ENCODE measurements around the gene AP1B1.

The AP1B1 gene

GRCh38 chr22:29314537-29315285 is 73.7 kb downstream of the AP1B1 start:
- no peak for DNase-seq

- no peak for DNase-seq
Measured at GRCh38 chr22:29313576-29314466, 74.5 kb downstream of the AP1B1 start.

- peak in 23 of 51 donors; percentile 16 to 69 (median 49) for DNase-seq
Measured at GRCh38 chr22:29313126-29313575, 75.2 kb downstream of the AP1B1 start.

DNA sequence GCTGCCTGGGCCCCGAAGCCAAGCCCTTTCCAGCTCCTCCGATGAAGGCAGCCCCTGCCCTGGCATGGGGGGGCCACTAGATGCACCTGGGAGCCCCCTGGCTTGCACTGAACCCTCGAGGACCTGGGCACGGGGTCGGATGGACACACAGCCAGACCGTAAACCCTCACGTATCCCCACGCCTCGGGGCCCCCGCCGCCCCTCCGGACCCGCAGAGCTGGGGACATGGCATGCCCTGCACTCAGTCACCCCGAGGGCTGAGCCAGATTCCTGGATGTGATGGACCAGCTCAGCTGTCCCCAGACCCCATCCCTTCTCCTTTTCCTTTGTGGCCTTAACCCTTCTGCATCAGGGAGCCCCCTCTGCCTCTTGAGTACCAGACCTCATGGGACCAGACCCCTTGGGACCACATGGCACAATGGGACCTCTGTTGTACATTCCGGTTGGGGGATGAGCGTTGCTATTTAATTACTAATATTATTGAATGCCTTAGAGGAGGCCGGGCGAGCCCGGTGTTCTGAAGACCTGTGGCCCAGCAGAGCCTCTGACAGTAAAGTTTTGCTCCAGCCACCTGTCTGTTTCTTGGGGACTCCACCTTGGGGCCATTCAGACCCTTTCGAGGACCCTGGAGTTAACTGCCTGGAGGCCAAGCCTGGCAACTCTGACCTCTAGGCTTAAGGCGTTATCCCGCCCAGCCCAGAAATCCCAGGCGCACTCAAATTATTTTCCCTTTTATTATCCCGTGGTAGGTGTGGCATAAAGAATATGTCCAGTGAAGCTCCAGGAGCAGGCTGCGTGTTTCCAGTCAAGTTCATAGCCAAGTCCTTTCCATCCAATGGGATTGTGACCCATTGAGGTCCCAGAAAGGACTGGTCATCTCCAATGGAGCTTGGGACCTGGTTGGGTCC is 75.9 kb downstream of the AP1B1 start:
- DNase-seq = no peak

- peak in 11 of 51 donors; percentile 36 to 76 (median 53) for DNase-seq
Measured at GRCh38 chr22:29311464-29312217, 76.7 kb downstream of the AP1B1 start.

GRCh38 chr22:29310863-29311339 is 77.5 kb downstream of the AP1B1 start:
- DNase-seq = peak in 50 of 51 donors; percentile 54 to 97 (median 90)

- DNase-seq = peak in 1 of 51 donors; percentile 66
Measured at GRCh38 chr22:29310065-29310862, 78.1 kb downstream of the AP1B1 start.

DNA sequence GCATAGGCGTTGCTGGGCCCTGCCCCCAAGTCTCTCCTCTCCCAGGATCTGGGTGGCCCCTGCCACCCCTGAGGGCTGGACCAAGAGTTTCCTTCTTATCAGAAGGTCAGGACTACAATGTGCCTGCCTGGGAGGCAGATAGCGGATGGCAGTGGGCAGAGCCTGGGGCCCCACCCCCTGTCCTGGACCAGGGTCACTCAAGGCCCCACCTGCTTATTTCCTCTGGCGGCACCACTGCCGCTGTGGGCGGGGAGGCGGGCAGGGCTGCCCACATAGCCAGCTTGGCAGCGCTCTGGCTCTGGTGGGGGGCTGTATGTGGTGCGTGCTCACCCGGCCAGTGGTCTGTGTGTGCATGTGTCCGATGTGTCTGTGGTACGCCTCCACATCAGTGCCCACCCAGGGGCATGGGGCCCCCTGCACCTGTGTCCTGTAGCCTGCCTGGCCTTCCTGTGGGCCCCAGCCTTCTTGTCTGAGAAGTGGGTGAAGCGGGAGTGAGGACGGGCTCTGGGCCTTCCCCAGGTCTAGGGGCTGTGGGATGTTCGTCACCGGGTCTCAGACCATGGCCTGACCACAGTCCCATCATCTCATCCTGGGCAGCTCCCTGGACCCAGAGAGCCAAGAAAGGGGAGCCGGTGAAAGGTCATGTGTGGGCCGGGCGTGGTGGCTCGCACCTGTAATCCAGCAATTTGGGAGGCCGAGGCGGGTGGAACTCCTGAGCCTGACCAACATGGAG is 78.9 kb downstream of the AP1B1 start:
- no peak for DNase-seq

DNA sequence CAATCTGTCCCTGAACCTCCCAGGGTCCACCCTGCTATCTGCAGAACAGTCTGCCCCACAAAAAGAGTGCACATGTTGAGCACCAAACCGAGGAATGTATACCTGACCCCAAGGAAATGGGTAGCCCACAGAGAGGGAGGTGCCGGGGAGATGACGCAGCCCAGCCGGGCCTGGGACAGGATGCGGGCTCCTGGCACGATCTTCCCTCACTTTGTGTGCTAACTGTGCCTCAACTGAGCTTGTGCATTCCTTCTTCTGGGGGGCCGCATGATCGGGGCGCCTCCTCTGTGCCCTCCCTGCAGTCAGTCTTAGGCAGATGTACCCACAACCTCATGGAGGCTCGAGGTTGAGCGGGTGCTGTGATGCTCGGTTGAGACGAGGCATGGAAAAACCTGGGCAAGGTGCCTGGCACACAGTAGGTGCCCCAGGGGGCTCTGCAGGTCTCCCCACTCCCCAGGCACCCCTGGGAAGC is 79.5 kb downstream of the AP1B1 start:
- no peak for DNase-seq

DNA sequence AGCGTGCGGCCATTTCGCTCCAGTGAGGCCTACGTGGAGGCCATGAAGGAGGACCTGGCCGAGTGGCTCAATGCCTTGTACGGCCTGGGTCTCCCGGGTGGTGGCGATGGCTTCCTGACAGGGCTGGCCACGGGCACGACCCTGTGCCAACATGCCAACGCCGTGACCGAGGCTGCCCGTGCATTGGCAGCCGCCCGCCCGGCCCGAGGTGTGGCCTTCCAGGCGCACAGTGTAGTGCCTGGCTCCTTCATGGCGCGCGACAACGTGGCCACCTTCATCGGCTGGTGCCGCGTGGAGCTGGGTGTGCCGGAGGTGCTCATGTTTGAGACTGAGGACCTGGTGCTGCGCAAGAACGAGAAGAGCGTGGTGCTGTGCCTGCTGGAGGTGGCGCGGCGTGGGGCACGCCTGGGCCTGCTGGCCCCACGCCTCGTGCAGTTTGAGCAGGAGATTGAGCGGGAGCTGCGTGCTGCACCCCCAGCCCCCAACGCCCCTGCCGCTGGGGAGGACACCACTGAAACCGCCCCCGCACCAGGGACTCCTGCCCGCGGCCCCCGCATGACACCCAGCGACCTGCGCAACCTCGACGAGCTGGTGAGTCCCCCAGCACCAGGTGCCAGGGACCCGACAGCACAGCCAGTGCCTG is 80.1 kb downstream of the AP1B1 start:
- no peak for DNase-seq

DNA sequence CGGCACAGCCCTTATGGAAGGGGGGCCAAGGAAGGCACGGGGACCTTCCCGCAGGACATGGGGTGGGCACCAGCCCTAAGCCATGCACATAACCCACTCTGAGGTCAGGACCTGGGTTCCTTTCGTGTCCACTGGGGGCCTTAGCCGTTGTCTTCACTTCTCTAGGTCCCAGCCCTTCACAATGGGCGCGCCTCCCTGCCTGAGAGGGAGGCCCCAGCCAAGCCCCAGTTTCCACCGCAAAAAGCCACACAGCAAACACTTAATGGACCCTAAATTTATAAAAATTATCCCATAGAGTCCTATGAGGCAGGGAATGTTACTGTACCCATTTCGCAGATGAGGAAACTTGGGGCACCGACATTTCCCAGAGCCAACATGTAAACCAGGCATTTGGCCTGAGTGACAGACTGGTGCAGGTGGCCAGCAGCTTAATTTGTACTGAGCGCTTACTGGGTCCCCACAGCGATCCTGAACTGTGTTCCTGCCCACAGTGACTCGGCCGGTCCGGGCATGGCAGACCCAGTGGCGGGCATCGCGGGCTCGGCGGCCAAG is 80.7 kb downstream of the AP1B1 start:
- no peak for DNase-seq

GRCh38 chr22:29306835-29307595 is 81.4 kb downstream of the AP1B1 start:
- DNase-seq = peak in 35 of 51 donors; percentile 27 to 78 (median 60)

DNA sequence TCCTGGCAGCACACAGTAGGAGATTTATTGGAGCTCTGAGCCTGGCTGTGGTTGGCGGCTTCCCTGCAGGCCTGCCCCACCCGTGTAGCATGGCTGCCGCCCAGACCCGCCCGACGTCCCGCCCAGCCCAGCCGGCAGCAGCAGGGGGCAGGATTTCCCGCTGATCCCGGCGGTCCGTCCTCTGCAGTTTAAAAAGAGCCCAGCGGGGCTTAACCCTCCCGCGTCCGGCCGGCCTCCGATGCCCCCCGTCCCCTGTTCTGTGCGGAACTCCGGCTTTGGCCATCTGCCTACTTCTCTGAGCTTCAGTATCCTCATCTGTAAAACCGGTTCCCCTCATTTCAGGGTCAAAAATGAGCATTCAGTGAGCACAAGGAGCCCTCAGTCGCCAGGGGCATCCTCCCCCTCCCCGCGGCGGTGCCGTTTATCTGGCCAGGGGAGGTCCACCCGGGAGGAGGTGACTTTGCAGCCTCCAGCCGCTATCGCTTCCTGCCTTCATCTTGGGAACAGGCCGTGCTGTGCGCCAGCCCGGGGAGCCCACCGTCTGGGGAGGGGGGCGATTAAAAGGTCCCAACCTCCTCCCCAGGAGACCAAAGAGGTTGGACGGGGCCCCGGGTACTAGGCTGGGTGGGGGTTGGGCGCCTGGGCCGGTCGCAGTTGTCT is 82.1 kb downstream of the AP1B1 start, which contains the start of gene GAS2L1:
TSS of gene GAS2L1 (plus strand) at position 476 of the 660 bp plus-strand sequence. CDS start 1,456 bp downstream, outside the sequence.
- peak in 41 of 51 donors; percentile 36 to 82 (median 68) for DNase-seq

DNA sequence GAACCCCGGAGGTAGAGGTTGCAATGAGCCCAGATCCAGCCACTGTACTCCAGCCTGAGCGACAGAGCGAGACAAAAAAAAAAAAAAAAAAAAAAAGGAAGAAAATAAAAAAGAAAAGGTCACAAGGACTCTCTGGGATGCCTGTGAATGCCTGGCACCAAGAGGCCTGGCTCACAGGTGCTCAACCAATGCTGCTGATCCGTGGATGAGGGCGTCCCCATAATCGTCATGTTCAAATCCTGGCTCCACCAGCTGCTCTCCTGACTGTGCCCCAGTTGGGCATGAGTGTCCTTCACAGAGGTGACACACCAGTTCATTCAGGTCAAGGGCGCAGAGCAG is 82.6 kb downstream of the AP1B1 start:
- DNase-seq = no peak

GRCh38 chr22:29302681-29303465 is 85.5 kb downstream of the AP1B1 start:
- peak in 14 of 51 donors; percentile 17 to 63 (median 49) for DNase-seq

DNA sequence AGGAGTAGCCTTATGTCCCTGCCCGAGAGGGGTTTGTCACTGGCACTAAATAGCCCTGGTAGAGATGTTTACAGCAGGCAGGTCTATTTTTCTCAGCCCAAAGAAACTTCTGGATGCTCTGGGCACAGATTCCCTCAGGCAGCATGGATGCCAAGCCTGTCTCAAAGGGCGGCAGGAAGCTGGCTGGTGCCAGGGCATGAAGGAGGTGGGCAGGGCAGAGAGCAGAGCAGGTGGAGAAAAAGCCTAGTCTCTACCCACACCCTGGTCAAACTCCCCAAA is 86.0 kb downstream of the AP1B1 start:
- DNase-seq = peak in 10 of 51 donors; percentile 27 to 66 (median 40)
